Thyroid gland (tissue), 4 donors: ENCODE data around the gene HCRT. TPM values are rescaled to one million over a fixed set of nuclear protein-coding genes. Genes with fewer than 3 reads are reported as not detected.

Experiments used
- DNase-seq, 2 donors: peaks; one replicate each; pipeline ENCODE4 v3.0.0-alpha.2; 2019
- H3K27ac ChIP-seq, 3 donors: fragments of 200-600 bp; sonication (generic); 1 replicate in 2 of 3; 2 replicates in 1 of 3; pipeline ENCODE4 v1.5.1; 2016 to 2019; ENCODE audit warnings: mild to moderate bottlenecking in 1 of 3, moderate library complexity in 1 of 3
- H3K27me3 ChIP-seq: fragments of 200-600 bp; sonication (generic); one replicate; pipeline ENCODE4 v1.5.1; 2019
- H3K36me3 ChIP-seq, 2 donors: fragments of 200-600 bp; sonication (generic); one replicate each; pipeline ENCODE4 v1.5.1; 2016 to 2019
- H3K4me1 ChIP-seq, 2 donors: fragments of 200-600 bp; sonication (generic); one replicate each; pipeline ENCODE4 v1.5.1; 2017 to 2019
- H3K4me3 ChIP-seq, 3 donors: fragments of 200-600 bp; sonication (generic); replicated peaks in 1 of 3; 1 replicate in 2 of 3; 2 replicates in 1 of 3; pipeline ENCODE4 v1.5.1; 2016; ENCODE audit warnings: mild to moderate bottlenecking in 1 of 3
- H3K9me3 ChIP-seq: fragments of 200-600 bp; sonication (generic); one replicate; pipeline ENCODE4 v1.5.1; 2017
- POLR2A ChIP-seq, 2 donors: fragments of 450-650 bp; IDR thresholded peaks; one replicate each; pipeline ENCODE4 v1.6.1; 2017; ENCODE audit warnings: antibody characterized with exemption in 2 of 2, mild to moderate bottlenecking in 2 of 2, moderate library complexity in 1 of 2
- WGBS, 2 donors: methylation state at CpG; one replicate each; pipeline ENCODE4 v1.1.5; 2017; 5-methylcytosine and 5-hydroxymethylcytosine counted together
- intact Hi-C: fragments of 100-400 bp; cut with DNase I; formaldehyde crosslinking; loops from one replicate; pipeline ENCODE4 v1.15.1; 2023
- total RNA-seq, 4 donors: library from RNA; depleted of rRNA; stranded (reverse); fragments of >200 nt; gene quantifications; one replicate each; pipeline ENCODE4 v1.2.3, GENCODE V29; 2016
- TF ChIP-seq, protein P1 (sequence below), 6 experiments: fragments of 200-600 bp in 3 of 6; fragments of 450-650 bp in 3 of 6; sonication (generic) in 3 of 6; IDR thresholded peaks; one replicate each; pipeline ENCODE4 v1.5.1; 2016 to 2019; ENCODE audit warnings: antibody characterized with exemption in 6 of 6, mild to moderate bottlenecking in 2 of 6, inconsistent platforms in 1 of 6, moderate library complexity in 1 of 6

Gene HCRT
- total RNA-seq, 4 donors from 2014 or later = not detected

DNA sequence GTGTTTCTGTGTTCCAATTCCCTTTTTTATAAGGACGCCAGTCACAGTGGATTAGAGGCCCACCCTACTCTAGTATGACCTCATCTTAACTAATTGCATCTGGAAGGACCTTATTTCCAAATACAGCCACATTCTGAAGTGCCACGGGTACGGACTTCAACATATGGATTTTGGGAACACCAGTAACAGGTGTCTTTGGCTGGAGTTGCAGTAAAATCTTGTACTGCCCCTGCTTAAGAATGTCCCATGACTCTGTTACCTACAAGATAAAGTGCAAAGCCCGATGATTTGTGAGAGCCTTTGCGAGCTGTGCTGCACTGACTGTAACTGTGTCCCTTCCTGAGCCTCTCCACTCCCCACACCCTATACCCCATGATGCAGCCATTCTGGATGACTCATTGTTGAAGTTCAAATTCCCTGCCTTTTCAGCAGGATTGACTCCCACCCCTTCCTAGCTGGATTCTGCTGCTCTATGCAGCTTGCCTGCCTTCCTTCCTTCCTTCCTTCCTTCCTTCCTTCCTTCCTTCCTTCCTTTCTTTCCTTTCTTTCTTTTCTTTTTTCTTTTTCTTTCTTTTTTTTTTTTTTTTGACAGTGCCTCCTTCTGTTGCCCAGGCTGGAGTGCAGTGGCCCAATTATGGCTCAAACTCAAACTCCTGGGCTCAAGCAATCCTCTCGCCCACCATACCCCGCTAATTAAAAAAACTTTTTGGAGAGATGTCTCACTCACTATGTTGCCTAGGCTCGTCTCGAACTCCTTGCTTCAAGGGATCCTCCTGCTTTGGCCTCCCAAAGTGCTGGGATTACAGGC is 2.1 kb downstream of the HCRT start:
- TF ChIP-seq, protein P1, sequence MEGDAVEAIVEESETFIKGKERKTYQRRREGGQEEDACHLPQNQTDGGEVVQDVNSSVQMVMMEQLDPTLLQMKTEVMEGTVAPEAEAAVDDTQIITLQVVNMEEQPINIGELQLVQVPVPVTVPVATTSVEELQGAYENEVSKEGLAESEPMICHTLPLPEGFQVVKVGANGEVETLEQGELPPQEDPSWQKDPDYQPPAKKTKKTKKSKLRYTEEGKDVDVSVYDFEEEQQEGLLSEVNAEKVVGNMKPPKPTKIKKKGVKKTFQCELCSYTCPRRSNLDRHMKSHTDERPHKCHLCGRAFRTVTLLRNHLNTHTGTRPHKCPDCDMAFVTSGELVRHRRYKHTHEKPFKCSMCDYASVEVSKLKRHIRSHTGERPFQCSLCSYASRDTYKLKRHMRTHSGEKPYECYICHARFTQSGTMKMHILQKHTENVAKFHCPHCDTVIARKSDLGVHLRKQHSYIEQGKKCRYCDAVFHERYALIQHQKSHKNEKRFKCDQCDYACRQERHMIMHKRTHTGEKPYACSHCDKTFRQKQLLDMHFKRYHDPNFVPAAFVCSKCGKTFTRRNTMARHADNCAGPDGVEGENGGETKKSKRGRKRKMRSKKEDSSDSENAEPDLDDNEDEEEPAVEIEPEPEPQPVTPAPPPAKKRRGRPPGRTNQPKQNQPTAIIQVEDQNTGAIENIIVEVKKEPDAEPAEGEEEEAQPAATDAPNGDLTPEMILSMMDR (IDR thresholded peaks at IDR 0.05) = peak in 1 of 6 experiments; percentile 14
- TF ChIP-seq POLR2A (IDR thresholded peaks at IDR 0.05) = no peak
- Histone ChIP-seq H3K27ac (no peak overlapping the region), H3K4me1 (peaks cover 18 to 27% of the 10 kb centered on the region in 2 donors), H3K27me3 (peaks cover 6% of the 10 kb centered on the region), H3K4me3 (no peak overlapping the region), H3K9me3 (no peaks in the 10 kb centered on the region), H3K36me3 (no peaks in the 10 kb centered on the region)
- DNase-seq = no peak
- WGBS, 2 donors = 77 to 82% methylated on average over 9 of the region's 9 CpGs
- intact Hi-C loops = no loop called here

DNA sequence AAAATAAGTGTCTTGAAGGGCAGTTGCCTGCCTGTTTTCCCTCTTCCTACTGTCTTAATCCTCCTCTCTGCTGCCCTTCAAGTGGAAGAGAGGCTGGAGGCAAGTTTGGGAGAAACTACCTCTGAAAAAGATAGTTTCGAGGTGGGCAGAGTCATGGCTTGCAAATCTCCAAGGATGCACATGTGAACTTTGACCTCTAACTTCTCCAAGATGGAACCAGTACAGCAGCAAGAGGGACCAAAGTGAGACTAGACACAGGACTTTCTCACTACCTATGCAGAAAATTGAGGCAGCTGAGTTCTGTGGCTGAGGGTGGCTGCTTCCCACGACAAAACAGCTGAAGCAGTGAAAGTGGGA is 3.4 kb downstream of the HCRT start:
- Histone ChIP-seq H3K9me3 (no peaks in the 10 kb centered on the region), H3K4me1 (peaks cover 18 to 27% of the 10 kb centered on the region in 2 donors), H3K27ac (no peak overlapping the region), H3K36me3 (no peaks in the 10 kb centered on the region), H3K4me3 (no peak overlapping the region), H3K27me3 (peaks cover 6% of the 10 kb centered on the region)
- 73 to 88% methylated on average over 2 of the region's 2 CpGs for WGBS, 2 donors
- intact Hi-C loops = no loop called here
- no peak for DNase-seq
- no peak for TF ChIP-seq POLR2A (IDR thresholded peaks at IDR 0.05)
- TF ChIP-seq, protein P1 (IDR thresholded peaks at IDR 0.05) = no peak

DNA sequence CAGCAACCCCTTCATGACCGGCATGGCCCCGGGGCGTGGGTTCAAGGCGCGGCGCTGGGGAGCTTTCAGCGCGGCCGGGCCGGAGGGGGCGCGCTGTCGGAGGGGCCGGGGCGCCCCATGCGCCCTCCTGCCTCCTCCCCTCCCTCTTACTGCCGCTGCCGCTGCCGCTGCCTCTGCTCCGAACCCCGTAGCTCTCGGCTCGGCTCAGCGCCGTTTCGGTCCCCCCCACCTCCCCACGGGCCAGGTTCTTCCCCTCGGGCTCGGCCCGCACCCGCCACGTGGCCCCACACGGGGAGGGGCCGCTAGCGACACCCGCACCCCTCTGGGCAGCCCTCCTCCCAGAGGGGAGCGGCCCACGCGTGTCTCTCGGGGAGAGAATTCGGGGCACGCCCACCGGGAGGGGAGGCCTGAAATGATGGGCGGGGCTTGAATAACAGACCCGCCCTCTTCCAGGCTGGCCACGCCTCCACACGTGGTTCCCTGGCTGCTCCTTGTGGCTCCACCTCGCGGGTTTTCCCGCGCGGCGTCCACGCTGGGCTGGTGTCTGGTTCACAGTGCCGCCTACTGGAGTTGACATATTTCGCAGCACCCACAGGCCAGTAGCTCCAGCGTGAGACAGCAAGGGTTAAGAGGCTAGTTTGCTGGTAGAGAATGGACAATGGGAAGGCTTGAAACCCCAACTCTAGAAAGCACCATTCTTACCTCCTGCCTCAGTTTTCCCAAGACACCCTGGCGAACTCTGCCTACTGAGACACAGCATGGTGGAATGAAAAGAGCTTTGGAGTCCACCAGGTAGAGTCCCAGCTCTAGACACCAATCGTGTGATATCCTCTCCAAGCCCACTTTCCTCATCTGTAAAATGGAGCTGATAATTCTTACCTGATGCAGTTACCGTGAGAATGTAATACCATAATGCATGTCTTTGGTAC is 4.1 kb downstream of the HCRT start, which contains the start of gene KCNH4:
TSS of gene KCNH4 (minus strand) at position 221 of the 929 bp plus-strand sequence. CDS start at position 24, 197 bp downstream.
- H3K36me3 ChIP-seq = no peaks in the 10 kb centered on the region
- WGBS, 2 donors = 7 to 13% methylated on average over 14 to 33 of the region's 60 CpGs
- DNase-seq = peak; percentile 39 to 42
- TF ChIP-seq, protein P1 (IDR thresholded peaks at IDR 0.05) = peak in 3 of 6 experiments; percentile 29 to 41 (median 40)
- TF ChIP-seq POLR2A (IDR thresholded peaks at IDR 0.05) = no peak
- peak within 1 kb of the TSS in 1 of 3 donors; percentile 5 for H3K4me3 ChIP-seq
- H3K27ac ChIP-seq = no peak within 1 kb of the TSS
- peaks cover 6% of the 10 kb centered on the region for H3K27me3 ChIP-seq
- H3K9me3 ChIP-seq = no peaks in the 10 kb centered on the region
- intact Hi-C loops = no loop called here
- H3K4me1 ChIP-seq = peaks cover 18 to 27% of the 10 kb centered on the region in 2 donors

DNA sequence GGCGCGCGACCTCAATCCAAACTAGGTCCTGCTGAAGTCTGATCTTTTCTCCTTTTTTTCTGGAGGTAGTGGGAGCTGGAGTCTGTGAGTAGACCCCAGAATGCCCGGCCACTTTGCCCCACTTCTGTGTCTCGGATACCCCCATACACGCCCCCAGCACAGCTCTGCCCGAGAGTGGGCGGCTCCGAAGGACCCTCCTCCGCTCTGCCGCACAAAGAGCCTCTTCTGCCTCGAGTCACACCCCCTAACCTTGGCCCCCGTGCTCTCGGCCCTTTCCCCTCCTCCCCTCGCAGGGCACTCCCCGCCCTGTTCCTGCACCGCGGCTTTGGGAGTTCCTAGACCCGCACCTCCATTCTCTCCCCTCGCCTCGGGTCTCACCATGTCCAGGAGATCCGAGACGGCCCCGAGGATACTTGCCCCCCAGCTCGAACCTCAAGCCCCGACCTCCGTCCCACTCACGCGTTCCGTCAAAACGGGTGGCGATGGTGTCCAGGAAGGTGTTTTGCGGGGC is 4.8 kb downstream of the HCRT start:
- 2 to 3% methylated on average over 23 to 29 of the region's 33 CpGs for WGBS, 2 donors
- Histone ChIP-seq H3K27ac (no peak overlapping the region), H3K27me3 (peaks cover 6% of the 10 kb centered on the region), H3K4me1 (peaks cover 18 to 27% of the 10 kb centered on the region in 2 donors), H3K9me3 (no peaks in the 10 kb centered on the region), H3K36me3 (no peaks in the 10 kb centered on the region), H3K4me3 (peak overlapping the region in 1 of 3 donors; percentile 5)
- intact Hi-C loops = no loop called here
- DNase-seq = no peak
- TF ChIP-seq, protein P1 (IDR thresholded peaks at IDR 0.05) = no peak
- TF ChIP-seq POLR2A (IDR thresholded peaks at IDR 0.05) = no peak
